ENCODE data around the gene LKAAEAR1.

LKAAEAR1 gene

DNA sequence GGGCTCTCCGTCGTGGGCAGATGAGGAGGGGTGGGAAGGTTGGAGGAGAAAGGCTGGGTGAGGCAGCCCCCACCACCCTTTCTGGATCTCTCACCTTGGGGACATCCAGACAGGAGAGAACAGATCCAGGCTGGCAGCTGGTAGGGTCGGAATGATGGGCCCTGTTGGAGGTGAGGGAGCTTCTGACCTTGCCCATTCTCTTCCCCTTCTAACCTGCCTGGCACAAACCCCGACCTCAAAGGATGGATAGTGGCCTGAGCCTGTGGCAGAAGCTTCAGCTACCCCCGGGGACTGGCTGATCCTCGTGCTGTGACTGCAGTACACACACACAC lies 29.2 kb upstream of the LKAAEAR1 start:
- no peak for TF ChIP-seq SIN3A (IDR thresholded peaks at IDR 0.05; ENCODE audit: borderline replicate concordance, insufficient read depth, low read length)
- TF ChIP-seq TAF1 (IDR thresholded peaks at IDR 0.05; ENCODE audit: borderline replicate concordance, insufficient read depth, low read length): no peak
- no peak for TF ChIP-seq POLR2AphosphoS5 (IDR thresholded peaks at IDR 0.05; ENCODE audit: low read depth, low read length)
- TF ChIP-seq, protein P1, sequence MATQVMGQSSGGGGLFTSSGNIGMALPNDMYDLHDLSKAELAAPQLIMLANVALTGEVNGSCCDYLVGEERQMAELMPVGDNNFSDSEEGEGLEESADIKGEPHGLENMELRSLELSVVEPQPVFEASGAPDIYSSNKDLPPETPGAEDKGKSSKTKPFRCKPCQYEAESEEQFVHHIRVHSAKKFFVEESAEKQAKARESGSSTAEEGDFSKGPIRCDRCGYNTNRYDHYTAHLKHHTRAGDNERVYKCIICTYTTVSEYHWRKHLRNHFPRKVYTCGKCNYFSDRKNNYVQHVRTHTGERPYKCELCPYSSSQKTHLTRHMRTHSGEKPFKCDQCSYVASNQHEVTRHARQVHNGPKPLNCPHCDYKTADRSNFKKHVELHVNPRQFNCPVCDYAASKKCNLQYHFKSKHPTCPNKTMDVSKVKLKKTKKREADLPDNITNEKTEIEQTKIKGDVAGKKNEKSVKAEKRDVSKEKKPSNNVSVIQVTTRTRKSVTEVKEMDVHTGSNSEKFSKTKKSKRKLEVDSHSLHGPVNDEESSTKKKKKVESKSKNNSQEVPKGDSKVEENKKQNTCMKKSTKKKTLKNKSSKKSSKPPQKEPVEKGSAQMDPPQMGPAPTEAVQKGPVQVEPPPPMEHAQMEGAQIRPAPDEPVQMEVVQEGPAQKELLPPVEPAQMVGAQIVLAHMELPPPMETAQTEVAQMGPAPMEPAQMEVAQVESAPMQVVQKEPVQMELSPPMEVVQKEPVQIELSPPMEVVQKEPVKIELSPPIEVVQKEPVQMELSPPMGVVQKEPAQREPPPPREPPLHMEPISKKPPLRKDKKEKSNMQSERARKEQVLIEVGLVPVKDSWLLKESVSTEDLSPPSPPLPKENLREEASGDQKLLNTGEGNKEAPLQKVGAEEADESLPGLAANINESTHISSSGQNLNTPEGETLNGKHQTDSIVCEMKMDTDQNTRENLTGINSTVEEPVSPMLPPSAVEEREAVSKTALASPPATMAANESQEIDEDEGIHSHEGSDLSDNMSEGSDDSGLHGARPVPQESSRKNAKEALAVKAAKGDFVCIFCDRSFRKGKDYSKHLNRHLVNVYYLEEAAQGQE (IDR thresholded peaks at IDR 0.05; ENCODE audit: insufficient read depth in 1 of 2, low read depth in 2 of 2, low read length in 2 of 2): no peak
- TF ChIP-seq FOXP2 (optimal IDR thresholded peaks at IDR 0.05; ENCODE audit: borderline replicate concordance, extremely low read depth, extremely low read length, insufficient read depth): no peak

DNA sequence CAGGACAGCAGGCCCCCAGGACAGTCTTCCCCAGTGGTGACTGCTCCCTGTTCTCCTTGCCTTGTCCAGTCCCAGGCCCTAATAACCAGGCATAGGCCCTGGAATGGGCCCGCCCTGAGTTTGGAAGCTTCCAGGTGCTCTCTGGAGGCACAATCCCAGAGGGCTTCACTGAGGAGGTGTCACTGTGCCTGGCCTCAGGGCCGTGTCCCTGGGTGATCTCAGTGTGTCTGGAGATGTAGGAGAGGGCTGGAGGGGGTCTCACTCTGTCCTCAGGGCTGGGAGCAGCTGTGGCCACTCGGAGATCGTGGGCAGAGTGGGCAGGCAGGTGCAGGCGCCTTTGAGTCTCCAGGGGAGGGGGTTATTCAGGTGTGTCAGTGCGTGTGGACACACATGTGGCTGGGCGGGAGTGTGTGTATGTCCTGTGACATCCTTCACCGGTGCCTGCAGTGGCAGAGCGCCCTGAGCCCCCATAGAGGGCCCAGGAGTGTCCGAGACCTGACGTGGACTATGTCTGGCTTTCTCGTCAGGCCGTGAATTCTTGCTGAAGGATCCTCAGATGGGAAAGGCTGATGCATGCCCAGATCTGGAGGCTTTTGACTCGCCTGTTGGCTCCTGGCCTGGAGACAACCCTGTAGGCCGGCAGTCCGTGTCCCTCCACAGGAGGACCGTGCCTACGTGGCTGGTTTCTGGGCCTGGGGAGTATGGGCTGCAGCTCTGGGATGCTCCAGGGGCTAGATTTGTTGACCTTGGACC lies 28.7 kb upstream of the LKAAEAR1 start:
- no peak for TF ChIP-seq FOXP2 (optimal IDR thresholded peaks at IDR 0.05; ENCODE audit: borderline replicate concordance, extremely low read depth, extremely low read length, insufficient read depth)
- TF ChIP-seq, protein P1 (IDR thresholded peaks at IDR 0.05; ENCODE audit: insufficient read depth in 1 of 2, low read depth in 2 of 2, low read length in 2 of 2): no peak
- no peak for TF ChIP-seq TAF1 (IDR thresholded peaks at IDR 0.05; ENCODE audit: borderline replicate concordance, insufficient read depth, low read length)
- TF ChIP-seq POLR2AphosphoS5 (IDR thresholded peaks at IDR 0.05; ENCODE audit: low read depth, low read length): no peak
- TF ChIP-seq SIN3A (IDR thresholded peaks at IDR 0.05; ENCODE audit: borderline replicate concordance, insufficient read depth, low read length): no peak

DNA sequence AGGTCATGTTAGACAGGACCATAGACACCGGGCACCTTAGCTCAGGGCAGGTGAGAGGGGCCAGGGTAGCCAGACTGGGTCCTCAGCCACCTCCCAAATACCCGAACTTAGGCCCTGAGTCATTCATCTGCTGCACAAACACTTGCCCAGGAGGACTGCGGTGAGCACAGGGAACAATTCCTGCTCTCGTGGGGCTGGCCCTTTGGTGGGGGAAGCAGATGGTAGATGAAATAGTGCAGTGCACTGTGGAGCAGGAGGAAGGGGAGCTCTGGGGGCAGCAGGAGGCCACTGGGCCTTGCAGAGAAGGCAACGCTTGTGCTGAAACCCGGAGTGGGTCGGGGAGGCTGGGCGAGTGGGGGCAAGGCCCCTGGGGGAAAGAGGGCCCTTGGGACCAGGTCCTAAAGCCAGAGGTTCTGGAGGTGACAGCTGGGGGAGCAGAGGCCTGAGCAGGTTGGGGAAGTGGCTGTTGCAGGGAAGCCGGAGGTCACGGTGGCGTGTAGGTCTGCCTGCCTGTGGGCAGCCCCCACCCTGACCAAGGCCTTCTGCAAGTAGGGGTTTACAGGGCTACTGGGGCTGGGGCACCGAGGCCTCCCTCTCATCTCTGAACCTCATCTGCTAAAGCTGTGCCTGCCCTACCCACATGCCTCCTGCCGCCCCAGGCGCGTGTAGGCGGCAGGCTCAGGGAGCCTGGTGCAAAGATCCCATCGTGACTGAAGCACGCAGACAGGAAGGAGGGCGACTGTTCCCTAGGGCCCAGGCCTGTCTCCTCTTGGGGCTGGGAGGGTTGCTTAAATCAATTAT lies 27.8 kb upstream of the LKAAEAR1 start:
- TF ChIP-seq POLR2AphosphoS5 (IDR thresholded peaks at IDR 0.05; ENCODE audit: low read depth, low read length) (no peak), FOXP2 (optimal IDR thresholded peaks at IDR 0.05; ENCODE audit: borderline replicate concordance, extremely low read depth, extremely low read length, insufficient read depth) (no peak), TAF1 (IDR thresholded peaks at IDR 0.05; ENCODE audit: borderline replicate concordance, insufficient read depth, low read length) (no peak), SIN3A (IDR thresholded peaks at IDR 0.05; ENCODE audit: borderline replicate concordance, insufficient read depth, low read length) (no peak)
- TF ChIP-seq, protein P1 (IDR thresholded peaks at IDR 0.05; ENCODE audit: insufficient read depth in 1 of 2, low read depth in 2 of 2, low read length in 2 of 2): no peak

DNA sequence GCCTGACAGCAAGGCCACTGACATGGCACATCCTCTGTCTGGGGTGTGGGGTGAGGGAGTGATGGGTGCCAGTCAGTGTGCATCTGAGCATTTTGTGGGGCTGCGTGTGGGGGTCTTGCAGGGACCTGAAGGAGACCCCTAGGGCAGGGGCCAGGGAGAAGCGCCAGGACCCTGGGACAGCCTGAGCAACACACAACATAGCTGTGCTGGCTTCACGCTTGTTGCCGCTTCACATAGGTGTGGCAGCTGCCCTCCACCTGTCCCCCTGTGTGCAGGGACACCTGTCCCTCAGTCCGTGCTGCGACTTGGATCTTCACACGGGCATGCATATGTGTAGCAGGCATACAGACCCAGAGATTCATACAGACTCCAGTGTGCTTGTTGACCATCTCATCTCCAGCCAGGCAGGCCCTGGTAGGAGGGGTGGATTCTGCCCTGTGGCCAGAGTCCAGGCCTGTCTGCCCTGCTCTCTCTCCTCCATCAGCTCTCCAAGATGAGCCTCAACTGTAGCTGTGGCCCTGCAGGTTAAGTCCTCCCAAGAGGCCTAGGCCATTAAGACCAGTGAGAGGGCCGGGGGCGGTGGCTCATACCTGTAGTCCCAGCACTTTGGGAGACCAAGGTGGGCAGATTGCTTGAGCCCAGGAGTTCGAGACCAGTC lies 26.3 kb upstream of the LKAAEAR1 start:
- TF ChIP-seq SIN3A (IDR thresholded peaks at IDR 0.05; ENCODE audit: borderline replicate concordance, insufficient read depth, low read length) (no peak), TAF1 (IDR thresholded peaks at IDR 0.05; ENCODE audit: borderline replicate concordance, insufficient read depth, low read length) (no peak), POLR2AphosphoS5 (IDR thresholded peaks at IDR 0.05; ENCODE audit: low read depth, low read length) (no peak), FOXP2 (optimal IDR thresholded peaks at IDR 0.05; ENCODE audit: borderline replicate concordance, extremely low read depth, extremely low read length, insufficient read depth) (no peak)
- TF ChIP-seq, protein P1 (IDR thresholded peaks at IDR 0.05; ENCODE audit: insufficient read depth in 1 of 2, low read depth in 2 of 2, low read length in 2 of 2): no peak

Measured in PFSK-1 (cell line).